Neuronal stem cell (in vitro differentiated cells): ENCODE data around the gene DGKQ.

Experiments
- DNase-seq: peaks from one replicate; pipeline ENCODE4 v3.0.0-alpha.2; 2013; ENCODE audit warnings: low spot score
- H2AFZ ChIP-seq: one replicate; pipeline ENCODE4 v1.6.1; 2013; ENCODE audit warnings: mild to moderate bottlenecking, low read length, inconsistent platforms
- H2AK5ac ChIP-seq: 2 replicates; pipeline ENCODE4 v1.6.1; 2013; ENCODE audit warnings: low read depth, mild to moderate bottlenecking, inconsistent platforms, low read length, moderate library complexity, mixed read lengths
- H2BK120ac ChIP-seq: 2 replicates; pipeline ENCODE4 v1.6.1; 2013; ENCODE audit warnings: low read depth, mild to moderate bottlenecking, inconsistent platforms, low read length, moderate library complexity, mixed read lengths
- H2BK12ac ChIP-seq: one replicate; pipeline ENCODE4 v1.6.1; 2013; ENCODE audit warnings: low read length, inconsistent platforms
- H2BK15ac ChIP-seq: 2 replicates; pipeline ENCODE4 v1.6.1; 2013; ENCODE audit warnings: mild to moderate bottlenecking, low read length, inconsistent platforms, mixed read lengths
- H2BK5ac ChIP-seq: one replicate; pipeline ENCODE4 v1.6.1; 2013; ENCODE audit warnings: inconsistent platforms, mild to moderate bottlenecking, low read length, moderate library complexity
- H3K14ac ChIP-seq: one replicate; pipeline ENCODE4 v1.6.1; 2013; ENCODE audit warnings: low read length, inconsistent platforms
- H3K18ac ChIP-seq: 2 replicates; pipeline ENCODE4 v1.6.1; 2013; ENCODE audit warnings: low read length, inconsistent platforms
- H3K23ac ChIP-seq: 2 replicates; pipeline ENCODE4 v1.6.1; 2013; ENCODE audit warnings: low read depth, mild to moderate bottlenecking, mixed read lengths, low read length, inconsistent platforms; ENCODE audit not compliant: poor library complexity
- H3K27ac ChIP-seq: replicated peaks from 3 replicates; pipeline ENCODE4 v1.5.1; 2013; ENCODE audit warnings: low read length, inconsistent platforms
- H3K27me3 ChIP-seq, 3 experiments: 2 replicates each; pipeline ENCODE4 v1.6.1; 2013; ENCODE audit warnings: low read length in 3 of 3, mild to moderate bottlenecking in 2 of 3, inconsistent platforms in 1 of 3, low read depth in 1 of 3, mixed read lengths in 1 of 3, moderate library complexity in 1 of 3; ENCODE audit not compliant: control insufficient read depth in 3 of 3, insufficient read depth in 3 of 3
- H3K36me3 ChIP-seq, 2 donors: replicated peaks in 1 of 2; 2 replicates each; pipeline ENCODE4 v1.6.1; 2013; ENCODE audit warnings: low read length in 2 of 2; ENCODE audit not compliant: control insufficient read depth in 2 of 2, insufficient read depth in 2 of 2
- H3K4ac ChIP-seq: 2 replicates; pipeline ENCODE4 v1.6.1; 2013; ENCODE audit warnings: inconsistent platforms, mild to moderate bottlenecking, low read length, moderate library complexity
- H3K4me1 ChIP-seq, 2 donors: 1 replicate in 1 of 2; 2 replicates in 1 of 2; pipeline ENCODE4 v1.6.1; 2013; ENCODE audit warnings: low read length in 2 of 2, low read depth in 1 of 2; ENCODE audit not compliant: control insufficient read depth in 2 of 2, insufficient read depth in 1 of 2
- H3K4me2 ChIP-seq: one replicate; pipeline ENCODE4 v1.6.1; 2013; ENCODE audit warnings: mild to moderate bottlenecking, low read length, inconsistent platforms; ENCODE audit not compliant: insufficient read depth, poor library complexity, severe bottlenecking
- H3K4me3 ChIP-seq, 2 donors: 2 replicates each; pipeline ENCODE4 v1.5.1; 2013; ENCODE audit warnings: low read length in 2 of 2, mild to moderate bottlenecking in 2 of 2, inconsistent platforms in 1 of 2, moderate library complexity in 1 of 2
- H3K79me1 ChIP-seq: one replicate; pipeline ENCODE4 v1.6.1; 2013; ENCODE audit warnings: low read depth, mild to moderate bottlenecking, inconsistent platforms, low read length, moderate library complexity
- H3K9ac ChIP-seq: one replicate; pipeline ENCODE4 v1.6.1; 2013; ENCODE audit warnings: mild to moderate bottlenecking, low read depth, low read length, inconsistent platforms; ENCODE audit not compliant: poor library complexity
- H3K9me3 ChIP-seq, 2 donors: replicated peaks in 1 of 2; 2 replicates each; pipeline versions ENCODE3 to v1.6.1; 2013; ENCODE audit warnings: low read length in 2 of 2, mild to moderate bottlenecking in 2 of 2, inconsistent platforms in 1 of 2, low read depth in 1 of 2, mixed read lengths in 1 of 2, moderate library complexity in 1 of 2; ENCODE audit not compliant: control insufficient read depth in 2 of 2, insufficient read depth in 1 of 2
- H4K8ac ChIP-seq: one replicate; pipeline ENCODE4 v1.6.1; 2013; ENCODE audit warnings: low read depth, mild to moderate bottlenecking, inconsistent platforms, low read length, moderate library complexity
- H4K91ac ChIP-seq: one replicate; pipeline ENCODE4 v1.6.1; 2013; ENCODE audit warnings: low read length, low read depth, mild to moderate bottlenecking, inconsistent platforms; ENCODE audit not compliant: poor library complexity
- WGBS, 2 donors: extraction: QIAGEN DNeasy Blood & Tissue Kit; methylation state at CpG; one replicate each; pipeline ENCODE4 v1.1.7; 2013; ENCODE audit warnings: missing lambda C conversion rate in 2 of 2, mixed read lengths in 1 of 2; ENCODE audit not compliant: insufficient read length in 2 of 2, insufficient replicate concordance in 1 of 2; ENCODE audit errors: extremely low coverage in 2 of 2; 5-methylcytosine and 5-hydroxymethylcytosine counted together

Gene DGKQ

DNA sequence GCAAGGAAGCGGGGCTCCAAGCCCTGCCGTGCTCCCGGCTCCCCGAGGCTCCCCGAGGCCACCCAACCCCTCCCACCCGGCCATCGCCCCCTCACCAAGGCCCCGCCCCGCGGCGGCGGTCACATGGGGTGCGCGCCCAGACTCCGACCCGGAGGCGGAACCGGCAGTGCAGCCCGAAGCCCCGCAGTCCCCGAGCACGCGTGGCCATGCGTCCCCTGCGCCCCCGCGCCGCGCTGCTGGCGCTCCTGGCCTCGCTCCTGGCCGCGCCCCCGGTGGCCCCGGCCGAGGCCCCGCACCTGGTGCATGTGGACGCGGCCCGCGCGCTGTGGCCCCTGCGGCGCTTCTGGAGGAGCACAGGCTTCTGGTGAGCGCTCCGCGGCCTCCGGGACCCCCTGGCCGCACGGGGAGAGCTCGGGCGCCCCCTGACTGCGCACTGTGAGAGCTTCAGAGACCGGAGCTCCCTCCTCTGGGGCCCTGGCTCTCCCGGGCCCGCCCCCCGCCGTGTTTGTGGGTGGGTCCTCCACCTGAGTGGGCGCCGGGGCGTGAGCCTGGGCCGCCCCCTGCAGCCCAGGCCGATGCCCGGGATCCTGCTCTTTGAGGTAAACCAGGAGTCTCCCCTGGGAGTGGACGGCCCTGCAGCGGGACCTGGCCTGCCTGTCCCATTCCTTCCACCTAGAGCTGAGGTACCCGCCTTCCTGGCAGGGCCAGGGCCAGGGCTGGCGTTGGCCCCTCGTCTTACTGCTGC is 13.7 kb upstream of the DGKQ start, which contains the start of gene IDUA:
Gene IDUA (plus strand): TSS at position 166 of the 745 bp plus-strand sequence. CDS start 41 bp downstream, at position 207.
- no peak within 1 kb of the TSS for H4K91ac ChIP-seq
- no CpG with 5 or more reads among the region's 69 CpGs for WGBS, 2 donors

DNA sequence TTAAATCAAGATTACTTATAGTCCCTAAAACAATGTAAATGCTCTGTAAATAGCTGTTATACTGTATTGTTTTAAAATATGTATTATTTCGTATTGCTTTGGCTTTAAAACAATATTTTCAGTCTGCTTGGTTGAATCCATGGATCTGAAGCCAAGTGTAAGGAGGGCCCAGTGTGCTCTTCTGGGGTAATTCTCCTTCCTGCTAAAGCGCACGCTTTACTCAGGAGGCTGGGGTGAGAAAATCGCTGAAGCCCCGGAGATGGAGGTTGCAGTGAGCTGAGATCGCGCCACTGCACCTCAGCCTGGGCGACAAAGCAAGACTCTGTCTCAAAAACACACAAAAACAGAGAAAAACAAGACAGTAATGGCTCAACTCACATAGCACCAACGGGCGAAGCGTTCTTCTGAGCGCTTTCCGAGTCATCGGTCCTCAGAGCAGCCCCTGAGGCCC is 13.1 kb upstream of the DGKQ start:
- Histone ChIP-seq H3K14ac (no peak overlapping the region), H3K9me3 (no peaks in the 10 kb centered on the region), H3K4ac (no peak overlapping the region), H3K36me3 (peaks cover 0 to 1% of the 10 kb centered on the region in 2 donors), H2BK12ac (no peak overlapping the region), H2AFZ (peak overlapping the region; percentile 93), H3K18ac (peak overlapping the region; percentile 96), H3K79me1 (peaks cover 8% of the 10 kb centered on the region), H2BK15ac (no peak overlapping the region), H4K8ac (no peak overlapping the region), H3K4me3 (peak overlapping the region; percentile 54 to 86), H3K27me3 (peaks cover 0 to 57% (median 4%) of the 10 kb centered on the region in 3 experiments), H2BK5ac (peak overlapping the region; percentile 63), H3K9ac (peak overlapping the region; percentile 71), H3K4me2 (peak overlapping the region; percentile 68), H2BK120ac (no peak overlapping the region), H4K91ac (no peak overlapping the region), H3K23ac (peak overlapping the region; percentile 91), H3K27ac (no peak overlapping the region), H2AK5ac (no peak overlapping the region), H3K4me1 (peaks cover 3 to 7% of the 10 kb centered on the region in 2 donors)
- WGBS, 2 donors = no CpG with 5 or more reads among the region's 14 CpGs
- no peak for DNase-seq

More for the DNA sequence above, 13.7 kb upstream of the DGKQ start, which contains the start of gene IDUA:
- Histone ChIP-seq H3K9ac (peak within 1 kb of the TSS; percentile 93), H2BK120ac (peak within 1 kb of the TSS; percentile 72), H3K4me1 (peaks cover 3 to 7% of the 10 kb centered on the region in 2 donors), H3K18ac (peak within 1 kb of the TSS; percentile 96), H3K14ac (peak within 1 kb of the TSS; percentile 96), H2BK12ac (peak within 1 kb of the TSS; percentile 58), H3K79me1 (peaks cover 8% of the 10 kb centered on the region), H3K27me3 (peaks cover 0 to 55% (median 4%) of the 10 kb centered on the region in 3 experiments), H4K8ac (no peak within 1 kb of the TSS), H2BK15ac (peak within 1 kb of the TSS; percentile 92), H2BK5ac (peak within 1 kb of the TSS; percentile 63), H3K4me2 (peak within 1 kb of the TSS; percentile 68), H2AK5ac (peak within 1 kb of the TSS; percentile 96), H3K9me3 (no peaks in the 10 kb centered on the region), H3K36me3 (peaks cover 0 to 1% of the 10 kb centered on the region in 2 donors), H3K27ac (no peak within 1 kb of the TSS), H3K23ac (peak within 1 kb of the TSS; percentile 91), H3K4ac (peak within 1 kb of the TSS; percentile 66), H2AFZ (peak within 1 kb of the TSS; percentile 93), H3K4me3 (peak within 1 kb of the TSS; percentile 54 to 86)
- DNase-seq = peak; percentile 54

DNA sequence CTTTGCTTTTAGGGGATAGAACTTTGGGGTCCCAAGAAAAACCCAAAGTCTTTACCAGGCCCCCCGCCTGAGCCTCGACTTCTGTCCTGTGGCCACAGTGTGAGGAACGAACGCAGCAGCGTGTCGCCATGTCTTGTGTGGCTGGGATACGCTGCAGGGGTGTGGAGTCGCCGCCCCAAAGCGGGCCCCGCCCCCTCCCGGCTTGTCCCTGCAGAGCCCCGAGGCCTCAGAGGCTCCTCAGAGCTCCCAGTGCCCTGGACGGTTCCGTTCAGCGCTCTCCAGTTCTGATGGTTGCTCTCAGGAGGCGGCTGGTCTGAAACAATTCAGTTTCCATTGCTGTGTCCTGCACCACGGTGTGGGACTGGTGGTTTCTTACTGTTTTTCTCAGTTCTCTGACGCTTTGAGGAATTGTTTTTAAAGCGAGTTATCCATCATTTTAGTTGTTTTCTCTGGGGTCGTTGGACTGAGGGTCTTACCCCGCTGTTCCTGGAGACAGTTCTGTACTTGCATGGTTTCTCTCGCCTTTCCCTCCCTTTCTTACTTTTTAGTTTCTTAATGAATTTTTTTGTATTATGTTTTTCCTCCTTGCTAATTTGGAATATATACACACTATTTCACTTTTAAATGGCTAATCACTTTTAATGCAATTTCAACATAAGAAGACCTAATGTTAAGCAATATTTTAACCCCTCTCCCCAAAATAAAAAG is 11.9 kb upstream of the DGKQ start:
- H3K4me3 ChIP-seq = no peak overlapping the region
- no peak overlapping the region for H3K18ac ChIP-seq
- DNase-seq = no peak

More for the DNA sequence above, 11.9 kb upstream of the DGKQ start:
- Histone ChIP-seq H3K79me1 (peaks cover 8% of the 10 kb centered on the region), H2BK15ac (no peak overlapping the region), H3K4me1 (peaks cover 3 to 7% of the 10 kb centered on the region in 2 donors), H3K27ac (no peak overlapping the region), H4K8ac (no peak overlapping the region), H3K4ac (no peak overlapping the region), H4K91ac (no peak overlapping the region), H3K9me3 (no peaks in the 10 kb centered on the region), H2AFZ (peak overlapping the region; percentile 53), H3K27me3 (peaks cover 0 to 57% (median 4%) of the 10 kb centered on the region in 3 experiments), H3K36me3 (no peaks in the 10 kb centered on the region), H2AK5ac (no peak overlapping the region), H3K14ac (no peak overlapping the region), H3K9ac (no peak overlapping the region), H2BK120ac (no peak overlapping the region), H3K4me2 (peak overlapping the region; percentile 33), H3K23ac (no peak overlapping the region), H2BK5ac (no peak overlapping the region), H2BK12ac (no peak overlapping the region)
- no CpG with 5 or more reads among the region's 23 CpGs for WGBS, 2 donors
